SH-SY5Y (cell line): ENCODE data around the gene PRTG.

ENCODE experiments used
- GATA2 ChIP-seq: IDR thresholded peaks from 2 replicates; pipeline ENCODE4 v1.6.1; 2011; ENCODE audit warnings: mild to moderate bottlenecking, low read depth, low read length
- GATA3 ChIP-seq: IDR thresholded peaks from 2 replicates; pipeline ENCODE4 v1.6.1; 2011; ENCODE audit warnings: low read depth, mild to moderate bottlenecking, low read length, moderate library complexity

DNA sequence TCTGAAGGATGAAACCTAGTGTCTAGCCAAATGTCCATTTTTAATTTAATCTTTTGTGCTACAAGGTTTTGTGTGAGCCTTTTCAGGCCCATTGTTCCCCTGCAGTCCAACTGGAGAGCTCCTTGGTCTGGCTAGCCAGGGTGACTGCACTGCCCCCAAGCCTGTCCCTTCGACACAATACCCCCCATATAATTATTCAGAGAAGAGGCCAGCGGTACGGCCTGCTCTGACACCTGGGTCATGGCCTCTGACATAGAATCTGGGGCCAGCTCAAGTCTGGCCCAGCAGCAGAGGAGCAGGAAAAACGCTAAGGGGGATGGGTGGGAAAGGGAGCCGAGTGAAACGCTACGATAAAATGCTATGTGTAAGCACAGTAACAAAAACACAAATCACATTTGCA is 90.6 kb downstream of the PRTG start:
- TF ChIP-seq GATA3 (no peak), GATA2 (no peak)
